ENCODE measurements around the gene ZNF407. TPM values are rescaled to one million over a fixed set of nuclear protein-coding genes. Genes with fewer than 3 reads are reported as not detected.

ZNF407 gene
- total RNA-seq, 1 donor from 2014 or later: 10.6 TPM

- H3K4me1 ChIP-seq: peaks cover 8% of the 10 kb centered on the region
- H3K9me3 ChIP-seq (replicated peaks): peaks cover 13% of the 10 kb centered on the region
- intact Hi-C loops (cut with micrococcal nuclease): no loop called here
- no peak overlapping the region for H3K27ac ChIP-seq (replicated peaks)
- no peak overlapping the region for H3K4me3 ChIP-seq
- H3K27me3 ChIP-seq (ENCODE audit: low read depth): no peaks in the 10 kb centered on the region
- DNase-seq: no peak
- peaks cover 6% of the 10 kb centered on the region for H3K36me3 ChIP-seq
- no peak for TF ChIP-seq CTCF (IDR thresholded peaks at IDR 0.05; ENCODE audit: borderline replicate concordance)
Measured at GRCh38 chr18:74818516-74819175, 221.0 kb downstream of the ZNF407 start.

- H3K27me3 ChIP-seq (ENCODE audit: low read depth): no peaks in the 10 kb centered on the region
- intact Hi-C loops (cut with micrococcal nuclease): no loop called here
- peaks cover 6% of the 10 kb centered on the region for H3K36me3 ChIP-seq
- peaks cover 8% of the 10 kb centered on the region for H3K4me1 ChIP-seq
- no peak overlapping the region for H3K27ac ChIP-seq (replicated peaks)
- DNase-seq: no peak
- peaks cover 13% of the 10 kb centered on the region for H3K9me3 ChIP-seq (replicated peaks)
- no peak overlapping the region for H3K4me3 ChIP-seq
- peak; percentile 38 for TF ChIP-seq CTCF (IDR thresholded peaks at IDR 0.05; ENCODE audit: borderline replicate concordance)
Measured at GRCh38 chr18:74819433-74820059, 221.9 kb downstream of the ZNF407 start.

GRCh38 chr18:74820160-74820780 is 222.6 kb downstream of the ZNF407 start:
- H3K36me3 ChIP-seq: peaks cover 6% of the 10 kb centered on the region
- intact Hi-C loops (cut with micrococcal nuclease): no loop called here
- H3K4me1 ChIP-seq: peaks cover 8% of the 10 kb centered on the region
- DNase-seq: no peak
- no peak overlapping the region for H3K27ac ChIP-seq (replicated peaks)
- H3K9me3 ChIP-seq (replicated peaks): peaks cover 13% of the 10 kb centered on the region
- H3K4me3 ChIP-seq: no peak overlapping the region
- H3K27me3 ChIP-seq (ENCODE audit: low read depth): no peaks in the 10 kb centered on the region
- TF ChIP-seq CTCF (IDR thresholded peaks at IDR 0.05; ENCODE audit: borderline replicate concordance): no peak

- Histone ChIP-seq H3K4me1 (peaks cover 4% of the 10 kb centered on the region), H3K36me3 (peaks cover 6% of the 10 kb centered on the region), H3K27ac (replicated peaks) (no peak overlapping the region), H3K9me3 (replicated peaks) (peaks cover 13% of the 10 kb centered on the region), H3K4me3 (no peak overlapping the region), H3K27me3 (ENCODE audit: low read depth) (no peaks in the 10 kb centered on the region)
- no peak for DNase-seq
- intact Hi-C loops (cut with micrococcal nuclease): no loop called here
- no peak for TF ChIP-seq CTCF (IDR thresholded peaks at IDR 0.05; ENCODE audit: borderline replicate concordance)
Measured at GRCh38 chr18:74825460-74825859, 227.8 kb downstream of the ZNF407 start.

- Histone ChIP-seq H3K36me3 (peaks cover 6% of the 10 kb centered on the region), H3K27ac (replicated peaks) (no peak overlapping the region), H3K27me3 (ENCODE audit: low read depth) (no peaks in the 10 kb centered on the region), H3K4me3 (no peak overlapping the region), H3K4me1 (peaks cover 4% of the 10 kb centered on the region), H3K9me3 (replicated peaks) (peaks cover 13% of the 10 kb centered on the region)
- intact Hi-C loops (cut with micrococcal nuclease): no loop called here
- no peak for TF ChIP-seq CTCF (IDR thresholded peaks at IDR 0.05; ENCODE audit: borderline replicate concordance)
- DNase-seq: no peak
Measured at GRCh38 chr18:74826572-74826971, 228.9 kb downstream of the ZNF407 start.
